Skin epidermis (tissue), 12 donors: Measurements from ENCODE around the gene PISD.
A peak's percentile ranks its signal among the peaks of the same experiment; 100 is the strongest.

Experiments
- H3K27ac ChIP-seq, 21 experiments: fragments of 200-600 bp; sonication (generic) in 11 of 21; one replicate each; pipeline ENCODE4 v1.5.0; 2020; ENCODE audit warnings: mild to moderate bottlenecking in 3 of 21, inconsistent platforms in 2 of 21, moderate library complexity in 2 of 21
- H3K4me3 ChIP-seq, 7 experiments: fragments of 200-600 bp; sonication (generic) in 2 of 7; one replicate each; pipeline ENCODE4 v1.5.0; 2020; ENCODE audit warnings: inconsistent platforms in 2 of 7, mild to moderate bottlenecking in 2 of 7, moderate library complexity in 1 of 7

Gene PISD

DNA sequence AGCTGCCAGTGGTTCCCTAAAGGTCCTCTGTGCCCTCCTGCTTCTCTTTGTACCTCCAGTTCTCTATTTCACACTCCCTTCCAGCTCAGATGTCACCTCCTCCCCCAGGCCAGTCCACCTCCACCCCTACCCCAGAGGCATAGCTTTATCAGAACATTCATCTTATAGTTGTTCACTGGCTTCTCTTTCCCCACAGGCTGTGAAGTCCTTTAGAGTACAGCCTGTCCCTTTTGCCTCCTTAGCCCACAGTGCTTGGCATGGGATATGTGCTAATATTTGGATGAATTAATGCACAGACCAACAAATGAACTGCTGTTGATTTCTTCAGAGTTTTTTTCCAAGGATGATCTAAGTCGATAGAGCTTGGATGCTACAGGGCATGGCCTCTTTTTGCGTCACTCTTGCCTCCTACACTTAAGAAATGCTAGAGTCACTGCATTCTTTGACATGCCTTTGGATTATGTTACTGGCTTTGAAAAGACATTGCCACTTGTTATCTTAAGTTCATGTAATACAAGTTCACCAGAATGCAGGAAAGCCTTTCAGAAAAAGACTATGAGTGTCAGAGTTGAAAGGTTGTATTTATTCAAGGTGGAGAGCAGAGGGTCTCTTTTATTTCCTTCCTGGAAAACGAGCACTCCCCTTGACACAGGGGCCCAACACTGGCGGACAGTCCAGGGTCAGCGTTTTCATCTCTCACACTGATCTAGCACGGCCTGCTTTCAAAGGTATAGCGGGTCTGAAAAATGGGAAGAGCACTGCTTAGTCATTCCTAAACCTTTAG, 75.7 kb downstream of the PISD start:
- no peak overlapping the region for H3K4me3 ChIP-seq
- H3K27ac ChIP-seq, result no peak overlapping the region

DNA sequence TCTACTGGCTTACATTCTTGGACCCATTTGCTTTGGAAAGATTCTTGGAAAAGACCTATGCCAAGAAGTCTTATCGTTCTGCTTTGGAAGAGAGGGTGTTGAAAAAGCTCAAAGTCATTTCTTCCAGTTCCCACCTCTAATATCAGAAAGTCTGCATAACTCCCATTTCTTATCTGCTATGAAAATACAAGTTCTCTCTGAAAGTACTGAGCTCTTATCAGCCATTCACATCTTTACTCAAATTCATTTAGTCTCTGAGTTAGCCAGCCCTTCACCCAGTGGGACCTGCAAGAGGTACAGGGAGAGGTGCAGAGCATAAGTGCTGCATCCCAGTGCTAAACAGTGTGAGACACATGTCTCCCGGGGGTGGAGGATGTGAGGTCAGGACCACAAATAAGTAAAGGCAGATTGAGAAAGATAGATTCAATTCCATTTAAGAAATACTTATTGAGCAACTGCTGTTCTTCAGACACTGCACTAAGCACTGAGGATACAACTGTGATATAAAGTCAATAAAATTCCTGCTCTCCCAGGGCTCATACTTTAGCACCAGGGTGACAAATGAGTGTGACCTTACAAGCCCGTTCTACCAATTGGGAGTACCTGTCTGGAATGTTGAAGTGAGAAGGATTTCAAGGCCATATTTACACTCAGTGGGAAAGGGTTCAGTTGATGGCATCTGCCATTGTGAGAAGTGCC, 76.7 kb downstream of the PISD start:
- Histone ChIP-seq H3K4me3 (no peak overlapping the region), H3K27ac (peak overlapping the region in 3 of 21 experiments; percentile 4 to 55 (median 11))

DNA sequence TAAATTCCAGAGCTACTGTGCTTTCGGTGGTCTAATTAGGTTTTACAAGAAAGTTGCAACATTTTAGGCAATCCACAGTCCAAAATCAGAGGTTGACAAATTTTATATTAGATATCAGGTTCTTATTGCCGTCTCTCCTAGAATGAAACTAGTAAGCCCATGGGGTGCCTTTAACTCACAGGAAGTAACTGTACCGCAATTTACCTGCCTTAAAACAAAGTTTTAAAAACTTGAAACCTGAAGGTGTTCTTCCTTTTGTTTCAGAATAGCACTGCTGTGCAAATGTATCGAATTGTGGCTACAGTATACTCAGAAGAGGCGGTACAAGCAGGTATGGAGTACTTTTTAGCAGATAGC, 77.2 kb downstream of the PISD start:
- Histone ChIP-seq H3K4me3 (no peak overlapping the region), H3K27ac (peak overlapping the region in 2 of 21 experiments; percentile 11 to 55)

DNA sequence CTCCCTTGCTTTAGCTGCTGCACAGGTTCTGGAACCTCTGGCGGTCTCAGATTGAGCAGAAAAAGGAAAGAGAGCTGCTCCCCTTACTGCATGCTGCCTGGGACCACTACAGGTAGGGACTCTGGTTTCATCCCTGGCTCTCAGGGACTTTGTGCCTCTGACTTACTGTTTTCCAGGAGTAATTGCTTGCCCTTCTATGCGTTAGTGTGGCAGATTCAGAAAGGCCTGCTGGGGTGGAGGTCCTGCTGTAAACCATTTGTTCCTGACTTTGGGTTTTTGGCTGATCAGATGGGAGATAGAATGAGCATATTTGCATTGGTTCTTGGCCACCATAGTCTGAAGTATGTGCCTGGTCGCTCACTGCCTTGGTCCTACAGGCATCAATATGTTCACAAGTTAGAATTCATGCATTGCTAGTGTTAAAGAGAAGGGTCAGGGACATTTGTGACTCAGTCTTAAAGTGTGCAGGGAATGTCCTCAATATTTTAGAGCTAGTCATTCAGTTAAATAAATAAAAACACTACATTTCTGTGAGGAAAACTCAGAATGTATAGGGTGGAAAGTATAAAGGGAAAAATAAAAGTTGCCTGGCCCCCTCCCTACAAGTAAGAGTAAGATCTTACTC, 78.0 kb downstream of the PISD start:
- H3K27ac ChIP-seq, result peak overlapping the region in 2 of 21 experiments; percentile 11 to 23
- no peak overlapping the region for H3K4me3 ChIP-seq

GRCh38 chr22:31579835-31580242, 82.2 kb downstream of the PISD start:
- Histone ChIP-seq H3K4me3 (no peak overlapping the region), H3K27ac (no peak overlapping the region)

GRCh38 chr22:31578171-31578570, 83.8 kb downstream of the PISD start:
- no peak overlapping the region for H3K27ac ChIP-seq

GRCh38 chr22:31577711-31578110, 84.3 kb downstream of the PISD start:
- H3K27ac ChIP-seq, result no peak overlapping the region
- no peak overlapping the region for H3K4me3 ChIP-seq

More at GRCh38 chr22:31578171-31578570, 83.8 kb downstream of the PISD start:
- H3K4me3 ChIP-seq, result no peak overlapping the region

DNA sequence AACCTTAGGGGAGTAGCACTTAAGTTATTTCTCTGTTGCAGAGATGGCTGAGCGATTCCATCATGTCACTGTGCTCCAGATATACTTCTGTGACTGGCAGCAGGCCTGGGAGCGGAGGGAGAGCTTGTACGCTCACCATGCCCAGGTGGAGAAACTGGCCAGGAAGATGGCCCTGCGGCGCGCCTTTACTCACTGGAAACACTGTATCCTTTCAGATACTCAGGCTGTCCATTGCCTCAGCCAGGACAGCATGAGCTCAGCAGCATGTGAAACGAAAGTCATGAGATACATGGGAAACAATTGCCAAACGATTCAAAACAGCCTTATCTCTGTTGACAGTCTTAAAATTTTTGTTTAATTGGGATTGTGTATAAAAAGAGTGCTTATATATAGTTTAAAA, 86.8 kb downstream of the PISD start:
- H3K4me3 ChIP-seq, result no peak overlapping the region
- H3K27ac ChIP-seq, result no peak overlapping the region

GRCh38 chr22:31574055-31574670, 87.9 kb downstream of the PISD start:
- Histone ChIP-seq H3K4me3 (no peak overlapping the region), H3K27ac (no peak overlapping the region)

DNA sequence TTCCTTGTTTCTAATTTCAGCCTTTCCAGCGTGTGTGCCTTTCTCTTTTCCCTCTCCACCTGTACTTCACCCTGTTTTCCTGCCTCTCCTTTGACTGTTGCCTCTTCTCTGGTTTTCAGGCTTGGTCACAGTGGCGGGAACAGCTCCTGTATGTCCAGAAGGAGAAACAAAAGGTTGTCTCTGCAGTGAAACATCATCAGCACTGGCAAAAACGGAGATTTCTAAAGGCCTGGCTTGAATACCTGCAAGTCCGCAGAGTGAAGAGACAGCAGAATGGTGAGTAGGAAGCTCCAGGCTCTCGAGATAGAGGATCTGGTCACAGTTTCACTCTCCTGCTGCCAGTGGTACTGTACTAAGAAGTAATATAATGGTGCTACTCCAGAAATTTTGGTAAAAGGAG, 89.1 kb downstream of the PISD start:
- Histone ChIP-seq H3K4me3 (no peak overlapping the region), H3K27ac (no peak overlapping the region)

DNA sequence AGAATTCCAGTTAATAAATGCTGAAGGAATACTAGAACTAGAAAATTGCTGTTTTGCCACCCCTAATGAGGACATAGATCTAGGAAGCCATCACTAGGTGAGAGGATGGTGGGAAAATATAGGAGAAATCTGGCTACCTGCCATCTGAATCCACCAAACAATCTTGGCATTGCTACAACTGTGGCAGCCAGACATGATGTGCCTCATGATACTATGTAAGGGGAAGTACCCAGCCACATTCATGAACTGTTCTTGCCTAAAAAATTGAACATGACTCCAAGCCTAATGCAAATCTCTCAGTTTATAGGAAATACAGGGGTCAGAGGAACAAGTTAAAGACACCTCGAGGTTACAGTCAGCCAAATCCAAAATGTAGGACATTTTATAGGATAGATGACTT, 92.9 kb downstream of the PISD start:
- no peak overlapping the region for H3K4me3 ChIP-seq
- H3K27ac ChIP-seq, result no peak overlapping the region
